ENCODE results near the gene KIFC1.

- TF ChIP-seq, protein P1, sequence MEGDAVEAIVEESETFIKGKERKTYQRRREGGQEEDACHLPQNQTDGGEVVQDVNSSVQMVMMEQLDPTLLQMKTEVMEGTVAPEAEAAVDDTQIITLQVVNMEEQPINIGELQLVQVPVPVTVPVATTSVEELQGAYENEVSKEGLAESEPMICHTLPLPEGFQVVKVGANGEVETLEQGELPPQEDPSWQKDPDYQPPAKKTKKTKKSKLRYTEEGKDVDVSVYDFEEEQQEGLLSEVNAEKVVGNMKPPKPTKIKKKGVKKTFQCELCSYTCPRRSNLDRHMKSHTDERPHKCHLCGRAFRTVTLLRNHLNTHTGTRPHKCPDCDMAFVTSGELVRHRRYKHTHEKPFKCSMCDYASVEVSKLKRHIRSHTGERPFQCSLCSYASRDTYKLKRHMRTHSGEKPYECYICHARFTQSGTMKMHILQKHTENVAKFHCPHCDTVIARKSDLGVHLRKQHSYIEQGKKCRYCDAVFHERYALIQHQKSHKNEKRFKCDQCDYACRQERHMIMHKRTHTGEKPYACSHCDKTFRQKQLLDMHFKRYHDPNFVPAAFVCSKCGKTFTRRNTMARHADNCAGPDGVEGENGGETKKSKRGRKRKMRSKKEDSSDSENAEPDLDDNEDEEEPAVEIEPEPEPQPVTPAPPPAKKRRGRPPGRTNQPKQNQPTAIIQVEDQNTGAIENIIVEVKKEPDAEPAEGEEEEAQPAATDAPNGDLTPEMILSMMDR (conservative IDR thresholded peaks at IDR 0.05; ENCODE audit: low read depth, low read length), result no peak
- TF ChIP-seq EZH2 (IDR thresholded peaks at IDR 0.05; ENCODE audit: borderline replicate concordance, low read depth, low read length, poor library complexity, severe bottlenecking), result no peak
These were observed 35.3 kb upstream of the KIFC1 start for GRCh38 chr6:33356295-33356694.
